Measurements from ENCODE around the gene PEX5L.
A peak's percentile ranks its signal among the peaks of the same experiment; 100 is the strongest.

Gene PEX5L

DNA sequence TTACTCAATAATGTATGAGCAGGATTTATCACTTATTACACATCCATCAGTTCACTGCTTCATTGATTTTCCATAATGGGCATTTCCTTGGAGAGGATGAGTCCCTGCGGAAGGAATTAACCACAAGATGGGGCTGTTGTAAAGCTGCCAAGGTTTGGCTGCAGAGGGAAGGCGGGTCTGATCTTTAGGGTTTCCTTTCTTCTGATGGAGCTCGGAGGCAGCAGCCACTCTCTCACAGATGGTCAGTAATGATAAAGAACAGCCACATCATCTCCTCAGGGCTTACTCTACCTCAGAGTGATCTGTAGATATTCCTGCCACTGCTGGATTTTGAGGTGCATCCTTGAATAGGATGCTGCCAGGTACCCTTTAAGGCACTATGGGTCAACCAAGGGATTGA is 268.7 kb downstream of the PEX5L start:
- TF ChIP-seq, protein P1, sequence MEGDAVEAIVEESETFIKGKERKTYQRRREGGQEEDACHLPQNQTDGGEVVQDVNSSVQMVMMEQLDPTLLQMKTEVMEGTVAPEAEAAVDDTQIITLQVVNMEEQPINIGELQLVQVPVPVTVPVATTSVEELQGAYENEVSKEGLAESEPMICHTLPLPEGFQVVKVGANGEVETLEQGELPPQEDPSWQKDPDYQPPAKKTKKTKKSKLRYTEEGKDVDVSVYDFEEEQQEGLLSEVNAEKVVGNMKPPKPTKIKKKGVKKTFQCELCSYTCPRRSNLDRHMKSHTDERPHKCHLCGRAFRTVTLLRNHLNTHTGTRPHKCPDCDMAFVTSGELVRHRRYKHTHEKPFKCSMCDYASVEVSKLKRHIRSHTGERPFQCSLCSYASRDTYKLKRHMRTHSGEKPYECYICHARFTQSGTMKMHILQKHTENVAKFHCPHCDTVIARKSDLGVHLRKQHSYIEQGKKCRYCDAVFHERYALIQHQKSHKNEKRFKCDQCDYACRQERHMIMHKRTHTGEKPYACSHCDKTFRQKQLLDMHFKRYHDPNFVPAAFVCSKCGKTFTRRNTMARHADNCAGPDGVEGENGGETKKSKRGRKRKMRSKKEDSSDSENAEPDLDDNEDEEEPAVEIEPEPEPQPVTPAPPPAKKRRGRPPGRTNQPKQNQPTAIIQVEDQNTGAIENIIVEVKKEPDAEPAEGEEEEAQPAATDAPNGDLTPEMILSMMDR (IDR thresholded peaks at IDR 0.05; ENCODE audit: low read length), result peak; percentile 25
- TF ChIP-seq EZH2phosphoT487 (IDR thresholded peaks at IDR 0.05; ENCODE audit: low read length), result no peak
- H3K4me1 ChIP-seq (ENCODE audit: low read length), result no peaks in the 10 kb centered on the region
- H3K27me3 ChIP-seq (replicated peaks; ENCODE audit: insufficient read depth, low read length), result no peaks in the 10 kb centered on the region
- no peaks in the 10 kb centered on the region for H3K9me2 ChIP-seq (replicated peaks; ENCODE audit: insufficient read depth, low read length)
- H3K4me2 ChIP-seq (ENCODE audit: low read depth, low read length), result no peak overlapping the region
- DNase-seq, result no peak
- H3K9me3 ChIP-seq (replicated peaks; ENCODE audit: insufficient read depth, low read length), result no peaks in the 10 kb centered on the region
- no peak overlapping the region for H3K27ac ChIP-seq (ENCODE audit: low read length)
- no peak overlapping the region for H3K4me3 ChIP-seq (ENCODE audit: low read length)
- H2AFZ ChIP-seq (ENCODE audit: low read length), result no peak overlapping the region
- no peaks in the 10 kb centered on the region for H4K20me1 ChIP-seq (ENCODE audit: insufficient read depth, low read length)
- no peaks in the 10 kb centered on the region for H3F3A ChIP-seq (ENCODE audit: insufficient read depth, low read length)
- H3K36me3 ChIP-seq (replicated peaks; ENCODE audit: insufficient read depth, low read length), result 0 out of 2 replicates have a peak, but pooled peaks cover 13% of the 10 kb centered on the region
- H3K79me2 ChIP-seq (ENCODE audit: low read length), result no peaks in the 10 kb centered on the region
- no peak overlapping the region for H3K9ac ChIP-seq (ENCODE audit: low read length)

DNA sequence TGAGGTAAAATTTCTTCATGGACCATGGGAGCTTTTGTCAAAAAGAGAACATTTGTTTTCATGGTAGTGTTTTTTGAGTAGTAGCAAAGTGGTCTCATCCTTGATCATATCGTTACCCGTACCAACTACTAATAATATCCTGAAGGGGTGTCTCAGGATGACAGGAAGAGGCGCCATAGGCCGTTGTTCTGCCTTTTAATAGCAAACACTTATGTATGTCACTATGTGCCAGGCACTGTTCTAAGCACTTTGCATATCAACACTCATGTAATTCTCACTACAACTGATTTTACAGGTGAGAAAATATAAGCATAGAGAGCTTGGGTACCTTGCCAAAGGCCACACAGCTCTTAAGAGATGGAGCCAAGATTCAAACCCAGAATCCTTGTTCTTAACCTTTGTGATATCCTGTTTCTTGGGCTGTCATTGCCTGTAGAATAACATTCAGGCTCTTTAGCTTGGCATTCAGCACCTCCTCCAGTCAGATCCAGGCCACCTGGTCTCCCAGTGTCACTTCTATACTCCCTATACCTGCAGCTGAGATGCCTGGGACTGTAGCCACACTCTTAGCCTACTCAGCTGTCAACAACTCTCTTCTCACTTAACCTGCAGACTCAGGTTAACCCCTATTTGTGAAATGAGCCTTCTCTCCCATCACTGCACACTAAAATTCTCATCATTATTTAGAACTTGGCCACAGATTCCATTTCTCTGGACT is 270.2 kb downstream of the PEX5L start:
- no peak overlapping the region for H3K27ac ChIP-seq (ENCODE audit: low read length)
- no peak for DNase-seq
- 0 out of 2 replicates have a peak, but pooled peaks cover 12% of the 10 kb centered on the region for H3K36me3 ChIP-seq (replicated peaks; ENCODE audit: insufficient read depth, low read length)

DNA sequence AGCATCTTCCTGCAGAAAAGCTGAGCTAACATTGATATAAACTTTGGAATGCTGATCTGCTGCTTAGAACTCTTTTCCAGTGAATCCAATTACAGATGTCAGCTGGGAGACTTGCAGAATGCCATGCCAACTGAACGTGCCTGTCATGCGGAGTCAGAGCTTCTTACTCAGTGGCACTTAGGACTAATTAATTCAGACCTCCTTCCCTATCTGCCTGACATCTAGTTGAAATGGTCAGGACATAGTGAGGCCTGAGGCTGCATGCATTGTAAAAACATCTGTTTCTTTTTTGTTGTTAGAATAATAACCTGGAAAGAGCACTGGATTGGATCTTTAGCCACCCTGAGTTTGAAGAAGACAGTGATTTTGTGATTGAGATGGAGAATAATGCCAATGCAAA is 271.3 kb downstream of the PEX5L start:
- Histone ChIP-seq H3K79me2 (ENCODE audit: low read length) (no peaks in the 10 kb centered on the region), H4K20me1 (ENCODE audit: insufficient read depth, low read length) (no peaks in the 10 kb centered on the region), H3K4me1 (ENCODE audit: low read length) (no peaks in the 10 kb centered on the region), H3K36me3 (replicated peaks; ENCODE audit: insufficient read depth, low read length) (0 out of 2 replicates have a peak, but pooled peaks cover 12% of the 10 kb centered on the region), H3K27me3 (replicated peaks; ENCODE audit: insufficient read depth, low read length) (no peaks in the 10 kb centered on the region), H3K4me3 (ENCODE audit: low read length) (no peak overlapping the region), H3K9ac (ENCODE audit: low read length) (no peak overlapping the region), H3K9me2 (replicated peaks; ENCODE audit: insufficient read depth, low read length) (no peaks in the 10 kb centered on the region), H3K9me3 (replicated peaks; ENCODE audit: insufficient read depth, low read length) (no peaks in the 10 kb centered on the region), H2AFZ (ENCODE audit: low read length) (no peak overlapping the region), H3K4me2 (ENCODE audit: low read depth, low read length) (no peak overlapping the region), H3K27ac (ENCODE audit: low read length) (no peak overlapping the region), H3F3A (ENCODE audit: insufficient read depth, low read length) (no peaks in the 10 kb centered on the region)
- TF ChIP-seq EZH2phosphoT487 (IDR thresholded peaks at IDR 0.05; ENCODE audit: low read length) (no peak), EZH2 (optimal IDR thresholded peaks at IDR 0.05; ENCODE audit: low read depth, low read length) (no peak)
- TF ChIP-seq, protein P1 (IDR thresholded peaks at IDR 0.05; ENCODE audit: low read length), result no peak
- DNase-seq, result no peak

More for the DNA sequence above, 270.2 kb downstream of the PEX5L start:
- no peak overlapping the region for H3K4me2 ChIP-seq (ENCODE audit: low read depth, low read length)
- no peaks in the 10 kb centered on the region for H3K4me1 ChIP-seq (ENCODE audit: low read length)
- no peak overlapping the region for H3K9ac ChIP-seq (ENCODE audit: low read length)
- H4K20me1 ChIP-seq (ENCODE audit: insufficient read depth, low read length), result no peaks in the 10 kb centered on the region
- no peaks in the 10 kb centered on the region for H3K9me2 ChIP-seq (replicated peaks; ENCODE audit: insufficient read depth, low read length)
- H3K4me3 ChIP-seq (ENCODE audit: low read length), result no peak overlapping the region
- H3K79me2 ChIP-seq (ENCODE audit: low read length), result no peaks in the 10 kb centered on the region
- no peak for TF ChIP-seq EZH2 (optimal IDR thresholded peaks at IDR 0.05; ENCODE audit: low read depth, low read length)
- TF ChIP-seq, protein P1 (IDR thresholded peaks at IDR 0.05; ENCODE audit: low read length), result no peak
- TF ChIP-seq EZH2phosphoT487 (IDR thresholded peaks at IDR 0.05; ENCODE audit: low read length), result no peak
- no peaks in the 10 kb centered on the region for H3F3A ChIP-seq (ENCODE audit: insufficient read depth, low read length)
- H3K9me3 ChIP-seq (replicated peaks; ENCODE audit: insufficient read depth, low read length), result no peaks in the 10 kb centered on the region
- H2AFZ ChIP-seq (ENCODE audit: low read length), result no peak overlapping the region
- H3K27me3 ChIP-seq (replicated peaks; ENCODE audit: insufficient read depth, low read length), result no peaks in the 10 kb centered on the region

Data from MM.1S (cell line).